Neural cell (in vitro differentiated cells): ENCODE measurements around the gene CAMK2G. TPM values are rescaled to one million over a fixed set of nuclear protein-coding genes. Genes with fewer than 3 reads are reported as not detected.

Experiments used
- H2AFZ ChIP-seq: fragments of 200-600, 300-800 bp; sonication (generic), shearing (Covaris generic); 2 replicates; pipeline ENCODE4 v1.6.0; 2014; ENCODE audit warnings: low read depth, mild to moderate bottlenecking, antibody characterized with exemption, low read length, moderate library complexity
- H3F3A ChIP-seq: fragments of 200-600 bp; shearing (Covaris generic); 2 replicates; pipeline ENCODE4 v1.6.1; 2016; ENCODE audit warnings: mild to moderate bottlenecking, moderate library complexity, mixed read lengths, antibody characterized with exemption, low read length; ENCODE audit not compliant: insufficient read depth, poor library complexity, severe bottlenecking
- H3K27ac ChIP-seq: fragments of 200-600, 300-800 bp; sonication (generic), shearing (Covaris generic); 2 replicates; pipeline ENCODE4 v1.5.1; 2014; ENCODE audit warnings: mild to moderate bottlenecking, low read length, moderate library complexity
- H3K27me3 ChIP-seq: fragments of 300-800, 200-600 bp; sonication (generic), shearing (Covaris generic); 2 replicates; pipeline ENCODE4 v1.6.0; 2014; ENCODE audit warnings: mild to moderate bottlenecking, low read depth, low read length, moderate library complexity; ENCODE audit not compliant: insufficient read depth
- H3K36me3 ChIP-seq: fragments of 300-800, 200-600 bp; sonication (generic), shearing (Covaris generic); 2 replicates; pipeline ENCODE4 v1.5.1; 2014; ENCODE audit warnings: mild to moderate bottlenecking, antibody characterized with exemption, low read length, moderate library complexity; ENCODE audit not compliant: insufficient read depth
- H3K4me2 ChIP-seq: fragments of 300-800, 200-600 bp; sonication (generic), shearing (Covaris generic); 2 replicates; pipeline ENCODE4 v1.6.0; 2014; ENCODE audit warnings: mild to moderate bottlenecking, low read length
- H3K4me3 ChIP-seq: fragments of 300-800, 200-600 bp; sonication (generic), shearing (Covaris generic); 2 replicates; pipeline ENCODE4 v1.5.1; 2014; ENCODE audit warnings: mild to moderate bottlenecking, low read length, moderate library complexity
- H3K79me2 ChIP-seq: fragments of 200-600 bp; shearing (Covaris generic); replicated peaks from 2 replicates; pipeline ENCODE4 v1.6.0; 2014; ENCODE audit warnings: mild to moderate bottlenecking, low read length, moderate library complexity; ENCODE audit not compliant: insufficient read depth
- H3K9ac ChIP-seq: fragments of 300-800, 200-600 bp; sonication (generic), shearing (Covaris generic); 2 replicates; pipeline ENCODE4 v1.6.1; 2016; ENCODE audit warnings: mild to moderate bottlenecking, low read length, mixed read lengths
- H3K9me2 ChIP-seq: fragments of 200-600 bp; shearing (Covaris generic); 2 replicates; pipeline ENCODE4 v1.6.1; 2016; ENCODE audit warnings: mild to moderate bottlenecking, low read length, mixed read lengths; ENCODE audit not compliant: insufficient read depth
- H3K9me3 ChIP-seq: fragments of 200-600, 300-800 bp; sonication (generic), shearing (Covaris generic); 2 replicates; pipeline ENCODE4 v1.6.1; 2016; ENCODE audit warnings: mild to moderate bottlenecking, mixed run types, low read length, moderate library complexity, mixed read lengths
- H4K20me1 ChIP-seq: fragments of 200-600 bp; shearing (Covaris generic); 2 replicates; pipeline ENCODE4 v1.6.1; 2016; ENCODE audit warnings: mild to moderate bottlenecking, mixed run types; ENCODE audit not compliant: insufficient read depth
- CTCF ChIP-seq: fragments of 450-650 bp; IDR thresholded peaks from 2 replicates; pipeline ENCODE4 v1.5.1; 2014; ENCODE audit warnings: antibody characterized with exemption, mild to moderate bottlenecking, moderate library complexity; ENCODE audit not compliant: poor library complexity, severe bottlenecking
- EP300 ChIP-seq: fragments of 450-650 bp; conservative IDR thresholded peaks from 2 replicates; pipeline ENCODE4 v1.6.1; 2014; ENCODE audit warnings: antibody characterized with exemption, mild to moderate bottlenecking, moderate library complexity; ENCODE audit not compliant: poor library complexity, severe bottlenecking
- EZH2 ChIP-seq: fragments of 200-600, 300-800 bp; shearing (Covaris generic), sonication (generic); IDR thresholded peaks from 2 replicates; pipeline ENCODE4 v1.6.1; 2014; ENCODE audit warnings: antibody characterized with exemption, low read length, borderline replicate concordance, mild to moderate bottlenecking; ENCODE audit not compliant: insufficient read depth, poor library complexity, severe bottlenecking
- MXI1 ChIP-seq: fragments of 450-650 bp; conservative IDR thresholded peaks from 2 replicates; pipeline ENCODE4 v1.6.1; 2014; ENCODE audit warnings: antibody characterized with exemption, mild to moderate bottlenecking; ENCODE audit not compliant: poor library complexity, severe bottlenecking
- POLR2AphosphoS5 ChIP-seq: IDR thresholded peaks from 2 replicates; pipeline ENCODE4 v1.6.1; 2012
- RAD21 ChIP-seq: fragments of 450-650 bp; conservative IDR thresholded peaks from 2 replicates; pipeline ENCODE4 v1.6.1; 2014; ENCODE audit warnings: antibody characterized with exemption, mild to moderate bottlenecking, moderate library complexity
- REST ChIP-seq: IDR thresholded peaks from 2 replicates; pipeline ENCODE4 v1.6.1; 2012; ENCODE audit warnings: borderline replicate concordance
- SMC3 ChIP-seq: fragments of 450-650 bp; conservative IDR thresholded peaks from 2 replicates; pipeline ENCODE4 v1.6.1; 2014; ENCODE audit warnings: antibody characterized with exemption, mild to moderate bottlenecking, moderate library complexity; ENCODE audit not compliant: poor library complexity
- TAF1 ChIP-seq: IDR thresholded peaks from 2 replicates; pipeline ENCODE4 v1.6.1; 2012; ENCODE audit warnings: low read depth
- polyA plus RNA-seq: library from polyadenylated mRNA; depleted of rRNA; stranded (reverse); fragments of >200 nt; gene quantifications from 2 replicates; pipeline ENCODE4 v1.2.3, GENCODE V29; 2014

Gene CAMK2G
- polyA plus RNA-seq, 1 donor from 2014 or later = 55.4 TPM

- TF ChIP-seq MXI1 = no peak
- TF ChIP-seq EP300 = no peak
- no peak for TF ChIP-seq CTCF
- no peak for TF ChIP-seq EZH2
- TF ChIP-seq RAD21 = no peak
- TF ChIP-seq TAF1 = no peak
- no peak for TF ChIP-seq REST
- TF ChIP-seq POLR2AphosphoS5 = no peak
- TF ChIP-seq SMC3 = no peak
- no peak overlapping the region for H3K9ac ChIP-seq
- H4K20me1 ChIP-seq = no peaks in the 10 kb centered on the region
- no peaks in the 10 kb centered on the region for H3K27me3 ChIP-seq
- H3K36me3 ChIP-seq = no peaks in the 10 kb centered on the region
- no peaks in the 10 kb centered on the region for H3K9me3 ChIP-seq
- H3K27ac ChIP-seq = no peak overlapping the region
- H3K9me2 ChIP-seq = no peaks in the 10 kb centered on the region
- no peak overlapping the region for H3K4me2 ChIP-seq
- no peak overlapping the region for H2AFZ ChIP-seq
- no peaks in the 10 kb centered on the region for H3F3A ChIP-seq
- H3K4me3 ChIP-seq = no peak overlapping the region
- H3K79me2 ChIP-seq = no peaks in the 10 kb centered on the region
These were observed 15.5 kb downstream of the CAMK2G start for GRCh38 chr10:73858750-73859427.

DNA sequence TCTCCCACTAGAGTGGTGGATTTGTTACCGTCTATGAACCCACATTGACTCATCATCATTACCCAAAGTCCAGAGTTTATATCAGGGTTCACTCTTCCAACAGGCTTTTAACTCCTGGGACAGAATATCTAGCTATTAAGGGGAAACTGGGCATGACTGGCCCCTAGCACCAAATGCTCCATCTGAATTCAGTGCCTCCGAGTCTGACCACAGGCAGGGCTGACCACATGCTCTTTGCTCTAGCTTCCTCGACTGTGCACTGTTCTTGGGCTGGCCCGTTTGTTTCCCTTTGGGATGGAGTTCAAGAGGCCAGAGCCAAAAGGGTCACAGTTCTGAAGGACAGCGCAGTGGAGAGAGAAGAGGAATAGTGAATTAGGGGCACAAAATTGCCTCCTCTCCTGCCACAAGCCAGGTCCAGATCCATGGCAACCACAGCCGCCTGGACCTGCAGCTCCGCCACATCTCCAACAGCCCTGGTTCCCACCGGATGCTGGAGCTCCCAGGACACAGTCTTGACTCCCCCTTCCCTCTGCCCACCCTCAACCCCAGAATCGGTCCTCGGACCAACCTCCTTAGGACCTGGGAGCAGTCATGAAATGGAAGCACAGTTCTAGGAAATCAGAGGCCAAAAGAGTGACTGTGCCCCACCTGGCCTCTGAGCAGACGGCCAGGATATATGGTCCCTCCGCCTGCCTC, 16.2 kb downstream of the CAMK2G start:
- Histone ChIP-seq H3K4me2 (no peak overlapping the region), H3K4me3 (no peak overlapping the region), H3K27ac (no peak overlapping the region)

More for the DNA sequence above, 16.2 kb downstream of the CAMK2G start:
- H3F3A ChIP-seq = no peaks in the 10 kb centered on the region
- H3K9ac ChIP-seq = no peak overlapping the region
- H2AFZ ChIP-seq = no peak overlapping the region
- no peak for TF ChIP-seq REST
- TF ChIP-seq MXI1 = no peak
- TF ChIP-seq CTCF = no peak
- no peak for TF ChIP-seq SMC3
- no peak for TF ChIP-seq EZH2
- TF ChIP-seq TAF1 = no peak
- no peak for TF ChIP-seq RAD21
- no peak for TF ChIP-seq POLR2AphosphoS5
- TF ChIP-seq EP300 = no peak
- no peaks in the 10 kb centered on the region for H3K9me3 ChIP-seq
- no peaks in the 10 kb centered on the region for H4K20me1 ChIP-seq
- H3K9me2 ChIP-seq = no peaks in the 10 kb centered on the region
- H3K79me2 ChIP-seq = no peaks in the 10 kb centered on the region
- no peaks in the 10 kb centered on the region for H3K36me3 ChIP-seq
- no peaks in the 10 kb centered on the region for H3K27me3 ChIP-seq
